K562 (cell line): Measurements from ENCODE around the gene KRT14. TPM values are rescaled to one million over a fixed set of nuclear protein-coding genes. Genes with fewer than 3 reads are reported as not detected.

Source experiments
- CHD4 ChIP-seq: fragments of 200-600 bp; sonication (generic); IDR thresholded peaks from 3 replicates; pipeline ENCODE4 v1.6.1; 2012; ENCODE audit warnings: low read depth, mild to moderate bottlenecking, mixed read lengths, low read length, inconsistent platforms; ENCODE audit not compliant: insufficient read depth, insufficient replicate concordance, poor library complexity, severe bottlenecking
- E2F3 ChIP-seq: fragments of 250-450 bp; sonication (Bioruptor Pico); IDR thresholded peaks from 2 replicates; pipeline ENCODE4 v1.4.0; 2020; ENCODE audit warnings: mild to moderate bottlenecking
- EP300 ChIP-seq: IDR thresholded peaks from 2 replicates; pipeline ENCODE4 v1.6.1; 2012; ENCODE audit warnings: low read length, improper control_type of control experiment
- HIVEP1 ChIP-seq: fragments of 250-450 bp; sonication (Bioruptor Pico); IDR thresholded peaks from 2 replicates; pipeline ENCODE4 v1.4.0; 2020; ENCODE audit warnings: mild to moderate bottlenecking
- HMGN3 ChIP-seq: IDR thresholded peaks from 2 replicates; pipeline ENCODE4 v1.6.1; 2011; ENCODE audit warnings: borderline replicate concordance, low read depth, mild to moderate bottlenecking, mixed read lengths, low read length; ENCODE audit not compliant: insufficient read length; ENCODE audit errors: extremely low read depth
- MYBL2 ChIP-seq, 2 experiments: fragments of 450-650 bp in 1 of 2; sonication (generic) in 1 of 2; formaldehyde crosslinking in 1 of 2; IDR thresholded peaks; 2 replicates each; pipeline versions ENCODE4 v1.6.1 to v1.8.1; 2017 to 2022; ENCODE audit warnings: borderline replicate concordance in 1 of 2, inconsistent platforms in 1 of 2, low read depth in 1 of 2, mild to moderate bottlenecking in 1 of 2, missing genetic modification reagents in 1 of 2, moderate library complexity in 1 of 2
- RAD21 ChIP-seq, 2 experiments: fragments of 250-450 bp in 1 of 2; fragments of 450-650 bp in 1 of 2; sonication (Bioruptor Pico) in 1 of 2; formaldehyde crosslinking in 1 of 2; IDR thresholded peaks in 1 of 2; conservative IDR thresholded peaks in 1 of 2; 2 replicates each; pipeline versions ENCODE4 v1.4.0 to v1.8.0; 2020 to 2022; ENCODE audit warnings: mild to moderate bottlenecking in 2 of 2, moderate library complexity in 1 of 2
- ZEB2 ChIP-seq: fragments of 450-650 bp; IDR thresholded peaks from 2 replicates; pipeline ENCODE4 v1.6.1; 2016
- polyA plus RNA-seq, 8 experiments: library from polyadenylated mRNA; depleted of rRNA in 4 of 8; stranded (reverse) in 5 of 8; unstranded in 3 of 8; fragments of >200 nt; fragmentation: Nextera tagmentation in 2 of 8; fragmentation: Illumina TruSeq in 1 of 8; extraction: Ambion mirVana in 2 of 8; extraction: Trizol in 1 of 8; gene quantifications; 2 replicates each; pipeline versions ENCODE4 v1.2.1 to v1.2.3, GENCODE V29; 2011 to 2014; ENCODE audit warnings: inconsistent platforms in 1 of 8, missing spikeins in 1 of 8
- total RNA-seq, 7 experiments: library from RNA; depleted of rRNA in 6 of 7; stranded (reverse); fragments of >200 nt in 6 of 7; fragmentation: Illumina TruSeq in 2 of 7; extraction: Trizol in 2 of 7; gene quantifications; 2 replicates each; pipeline versions ENCODE4 v1.2.1 to v1.2.3, GENCODE V29; 2011 to 2021; ENCODE audit warnings: low replicate concordance in 1 of 7
- TF ChIP-seq, protein P1 (sequence below): fragments of 450-650 bp; conservative IDR thresholded peaks from 2 replicates; pipeline ENCODE4 v1.6.1; 2016; ENCODE audit warnings: missing genetic modification characterization, low read depth, mild to moderate bottlenecking, missing compliant biosample characterization, moderate library complexity
- TF ChIP-seq, protein P2 (sequence below): sonication (generic); formaldehyde crosslinking; IDR thresholded peaks from 2 replicates; pipeline ENCODE4 v1.8.0; 2022; ENCODE audit warnings: mild to moderate bottlenecking, low read depth, missing genetic modification reagents
- TF ChIP-seq, protein P3 (sequence below), 2 experiments: fragments of 450-650 bp in 1 of 2; sonication (generic) in 1 of 2; formaldehyde crosslinking in 1 of 2; IDR thresholded peaks in 1 of 2; conservative IDR thresholded peaks in 1 of 2; 2 replicates each; pipeline versions ENCODE4 v1.6.1 to v1.8.1; 2016 to 2023; ENCODE audit warnings: mild to moderate bottlenecking in 2 of 2, moderate library complexity in 2 of 2, inconsistent platforms in 1 of 2, missing genetic modification reagents in 1 of 2
- TF ChIP-seq, protein P4 (sequence below), 3 experiments: fragments of 200-800 bp in 1 of 3; sonication (Bioruptor generic) in 1 of 3; sonication (generic) in 1 of 3; formaldehyde crosslinking in 1 of 3; IDR thresholded peaks; 2 replicates each; pipeline versions ENCODE4 v1.6.1 to v1.8.0; 2016 to 2022; ENCODE audit warnings: mild to moderate bottlenecking in 2 of 3, missing compliant biosample characterization in 2 of 3, missing genetic modification characterization in 2 of 3, missing genetic modification reagents in 1 of 3
- TF ChIP-seq, protein P5 (sequence below): IDR thresholded peaks from 2 replicates; pipeline ENCODE4 v1.6.1; 2012; ENCODE audit warnings: low read depth, low read length, improper control_type of control experiment, borderline replicate concordance

The KRT14 gene
- total and polyA plus RNA-seq, 9 of the 15 experiments (the other 6 are each of a cell fraction or from before 2014, with no cell fraction given), result 0.22 TPM; not detected in 8

DNA sequence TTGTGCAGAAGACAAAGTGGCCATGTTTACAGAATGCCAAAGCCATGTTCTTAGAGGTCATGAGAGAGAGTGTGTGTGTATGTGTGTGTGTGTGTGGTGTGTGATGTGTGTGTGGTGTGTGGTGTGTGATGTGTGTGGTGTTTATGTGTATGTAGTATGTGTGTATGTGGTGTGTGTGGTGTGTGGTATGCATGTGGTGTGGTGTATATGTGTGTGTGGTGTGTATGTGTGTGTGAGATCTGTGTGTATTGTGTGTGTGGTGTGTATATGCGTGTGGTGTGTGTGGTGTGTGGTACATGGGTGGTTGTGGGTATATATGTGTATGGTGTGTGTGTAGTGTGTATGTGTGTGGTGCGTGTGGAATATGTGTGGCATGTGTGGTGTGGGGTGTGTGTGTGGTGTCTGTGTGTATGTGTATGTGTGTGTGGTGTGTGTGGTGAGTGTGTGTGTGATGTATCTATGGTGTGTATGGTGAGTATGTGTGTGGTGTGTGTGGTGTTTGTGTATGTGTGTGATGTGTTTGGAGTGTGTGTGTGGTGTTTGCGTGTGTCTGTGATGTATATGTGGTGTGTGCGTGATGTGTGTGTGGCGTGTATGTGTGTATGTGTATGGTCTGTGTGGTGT, 45.9 kb upstream of the KRT14 start (continued):
- TF ChIP-seq MYBL2 (IDR thresholded peaks at IDR 0.05; ENCODE audit: low read depth) (peak; percentile 17; the same call in 1 of the 2 replicates), MYBL2 (CRISPR knock-in tag; IDR thresholded peaks at IDR 0.05; ENCODE audit: borderline replicate concordance) (no peak), RAD21 (CRISPR knock-in tag; conservative IDR thresholded peaks at IDR 0.05 in 1 of 2, IDR thresholded peaks at IDR 0.05 in 1 of 2) (no peak), CHD4 (no peak), HMGN3 (no peak), ZEB2 (no peak), HIVEP1 (CRISPR knock-in tag) (no peak), EP300 (no peak), E2F3 (no peak)
- TF ChIP-seq, protein P1, sequence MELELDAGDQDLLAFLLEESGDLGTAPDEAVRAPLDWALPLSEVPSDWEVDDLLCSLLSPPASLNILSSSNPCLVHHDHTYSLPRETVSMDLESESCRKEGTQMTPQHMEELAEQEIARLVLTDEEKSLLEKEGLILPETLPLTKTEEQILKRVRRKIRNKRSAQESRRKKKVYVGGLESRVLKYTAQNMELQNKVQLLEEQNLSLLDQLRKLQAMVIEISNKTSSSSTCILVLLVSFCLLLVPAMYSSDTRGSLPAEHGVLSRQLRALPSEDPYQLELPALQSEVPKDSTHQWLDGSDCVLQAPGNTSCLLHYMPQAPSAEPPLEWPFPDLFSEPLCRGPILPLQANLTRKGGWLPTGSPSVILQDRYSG (tag), result no peak
- TF ChIP-seq, protein P2, sequence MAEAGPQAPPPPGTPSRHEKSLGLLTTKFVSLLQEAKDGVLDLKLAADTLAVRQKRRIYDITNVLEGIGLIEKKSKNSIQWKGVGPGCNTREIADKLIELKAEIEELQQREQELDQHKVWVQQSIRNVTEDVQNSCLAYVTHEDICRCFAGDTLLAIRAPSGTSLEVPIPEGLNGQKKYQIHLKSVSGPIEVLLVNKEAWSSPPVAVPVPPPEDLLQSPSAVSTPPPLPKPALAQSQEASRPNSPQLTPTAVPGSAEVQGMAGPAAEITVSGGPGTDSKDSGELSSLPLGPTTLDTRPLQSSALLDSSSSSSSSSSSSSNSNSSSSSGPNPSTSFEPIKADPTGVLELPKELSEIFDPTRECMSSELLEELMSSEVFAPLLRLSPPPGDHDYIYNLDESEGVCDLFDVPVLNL, result no peak
- TF ChIP-seq, protein P3, sequence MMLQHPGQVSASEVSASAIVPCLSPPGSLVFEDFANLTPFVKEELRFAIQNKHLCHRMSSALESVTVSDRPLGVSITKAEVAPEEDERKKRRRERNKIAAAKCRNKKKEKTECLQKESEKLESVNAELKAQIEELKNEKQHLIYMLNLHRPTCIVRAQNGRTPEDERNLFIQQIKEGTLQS (IDR thresholded peaks at IDR 0.05), result no peak
- TF ChIP-seq, protein P3 (CRISPR knock-in tag; conservative IDR thresholded peaks at IDR 0.05), result no peak
- TF ChIP-seq, protein P4, sequence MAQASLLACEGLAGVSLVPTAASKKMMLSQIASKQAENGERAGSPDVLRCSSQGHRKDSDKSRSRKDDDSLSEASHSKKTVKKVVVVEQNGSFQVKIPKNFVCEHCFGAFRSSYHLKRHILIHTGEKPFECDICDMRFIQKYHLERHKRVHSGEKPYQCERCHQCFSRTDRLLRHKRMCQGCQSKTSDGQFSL (CRISPR knock-in tag; IDR thresholded peaks at IDR 0.05), result no peak
- TF ChIP-seq, protein P4 (tag; IDR thresholded peaks at IDR 0.05), result no peak
- TF ChIP-seq, protein P5, sequence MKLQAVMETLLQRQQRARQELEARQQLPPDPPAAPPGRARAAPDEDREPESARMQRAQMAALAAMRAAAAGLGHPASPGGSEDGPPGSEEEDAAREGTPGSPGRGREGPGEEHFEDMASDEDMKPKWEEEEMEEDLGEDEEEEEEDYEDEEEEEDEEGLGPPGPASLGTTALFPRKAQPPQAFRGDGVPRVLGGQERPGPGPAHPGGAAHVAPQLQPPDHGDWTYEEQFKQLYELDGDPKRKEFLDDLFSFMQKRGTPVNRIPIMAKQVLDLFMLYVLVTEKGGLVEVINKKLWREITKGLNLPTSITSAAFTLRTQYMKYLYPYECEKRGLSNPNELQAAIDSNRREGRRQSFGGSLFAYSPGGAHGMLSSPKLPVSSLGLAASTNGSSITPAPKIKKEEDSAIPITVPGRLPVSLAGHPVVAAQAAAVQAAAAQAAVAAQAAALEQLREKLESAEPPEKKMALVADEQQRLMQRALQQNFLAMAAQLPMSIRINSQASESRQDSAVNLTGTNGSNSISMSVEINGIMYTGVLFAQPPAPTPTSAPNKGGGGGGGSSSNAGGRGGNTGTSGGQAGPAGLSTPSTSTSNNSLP, result no peak
